Activated CD4-positive, alpha-beta memory T cell treated with anti-CD3 and anti-CD28 coated beads for 36 hours (primary cell): ENCODE results near the gene IL1F10. TPM values are rescaled to one million over a fixed set of nuclear protein-coding genes. Genes with fewer than 3 reads are reported as not detected.

Experiments used
- CTCF ChIA-PET: fragments of 350-600 bp; sonication (Branson Sonifier 250); formaldehyde crosslinking; loops from one replicate; lab custom pipeline; 2021; ENCODE audit warnings: antibody characterized with exemption, inconsistent platforms; lab: Charles Lee
- POLR2A ChIA-PET: fragments of 350-600 bp; sonication (Branson Sonifier 250); formaldehyde crosslinking; loops from one replicate; lab custom pipeline; 2021; ENCODE audit warnings: antibody characterized with exemption; lab: Charles Lee
- DNase-seq: peaks from one replicate; pipeline ENCODE4 v3.0.0-alpha.2; 2020
- H3K27ac Mint-ChIP-seq: one replicate; pipeline ENCODE4 v1.8.0; 2021; ENCODE audit warnings: mixed read lengths
- H3K27me3 Mint-ChIP-seq: one replicate; pipeline ENCODE4 v1.8.0; 2021; ENCODE audit warnings: mixed read lengths
- H3K36me3 Mint-ChIP-seq: one replicate; pipeline ENCODE4 v1.8.0; 2021; ENCODE audit warnings: mixed read lengths
- H3K4me1 Mint-ChIP-seq: one replicate; pipeline ENCODE4 v1.8.0; 2021; ENCODE audit warnings: low read depth, mixed read lengths
- H3K4me3 Mint-ChIP-seq: one replicate; pipeline ENCODE4 v1.8.0; 2021; ENCODE audit warnings: mild to moderate bottlenecking, mixed read lengths
- H3K9me3 Mint-ChIP-seq: one replicate; pipeline ENCODE4 v1.8.0; 2021; ENCODE audit warnings: mixed read lengths
- intact Hi-C: fragments of 100-400 bp; cut with micrococcal nuclease; formaldehyde crosslinking; loops from one replicate; pipeline ENCODE4 v1.15.1; 2023
- total RNA-seq, 2 experiments: library from RNA; stranded (reverse); gene quantifications; one replicate each; pipeline ENCODE4 v1.2.3, GENCODE V29; 2021

Gene IL1F10
- total RNA-seq, 2 experiments from 2014 or later = not detected

DNA sequence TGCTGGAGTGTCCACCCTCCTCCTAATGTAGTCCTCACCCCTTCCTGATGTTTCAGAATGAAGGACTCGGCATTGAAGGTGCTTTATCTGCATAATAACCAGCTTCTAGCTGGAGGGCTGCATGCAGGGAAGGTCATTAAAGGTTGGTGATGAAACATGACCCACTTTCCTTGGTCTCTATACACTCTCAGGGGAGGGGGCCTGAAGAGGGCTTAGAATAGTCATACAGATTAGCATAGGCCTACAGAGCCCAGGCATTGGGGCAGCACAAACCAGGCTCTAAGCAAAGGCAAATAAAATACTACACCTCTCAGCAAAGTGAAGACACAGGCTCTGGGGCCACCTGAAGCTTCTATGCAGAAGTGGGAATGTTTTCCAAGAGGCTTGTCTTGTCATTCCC, 7.0 kb upstream of the IL1F10 start:
- peaks cover 3% of the 10 kb centered on the region for H3K4me1 Mint-ChIP-seq
- peaks cover 5% of the 10 kb centered on the region for H3K9me3 Mint-ChIP-seq
- DNase-seq = no peak
- CTCF ChIA-PET = no interaction called here
- intact Hi-C loops = no loop called here
- no peaks in the 10 kb centered on the region for H3K27me3 Mint-ChIP-seq
- no peak overlapping the region for H3K27ac Mint-ChIP-seq
- POLR2A ChIA-PET = interaction anchor here (1.0 kb wide), 1 partner anchor 32 kb away, joined by 3 read pairs; no protein-coding TSS in a partner anchor
- H3K36me3 Mint-ChIP-seq = peaks cover 2% of the 10 kb centered on the region
- H3K4me3 Mint-ChIP-seq = no peak overlapping the region

DNA sequence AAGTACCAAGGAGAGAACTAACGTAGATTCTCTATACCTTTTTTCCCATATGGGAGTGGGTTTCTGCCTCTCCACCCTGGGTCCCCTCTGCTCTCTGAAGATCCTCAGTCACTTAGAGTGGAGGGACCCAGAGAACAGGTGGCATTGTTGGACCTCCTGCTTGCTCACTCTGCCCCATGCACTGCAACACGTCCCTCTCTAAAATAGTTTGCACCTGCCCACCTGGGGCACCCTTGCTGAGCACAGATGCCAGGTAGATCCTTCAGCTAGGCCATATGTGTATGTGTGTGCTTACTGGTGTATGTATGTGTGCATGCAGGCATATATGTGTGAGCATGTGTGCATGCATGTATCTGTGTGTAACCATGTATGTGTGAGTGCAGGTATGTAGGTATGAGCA, 6.5 kb upstream of the IL1F10 start:
- H3K9me3 Mint-ChIP-seq = peaks cover 1% of the 10 kb centered on the region
- intact Hi-C loops = no loop called here
- no peaks in the 10 kb centered on the region for H3K36me3 Mint-ChIP-seq
- ChIA-PET POLR2A (no interaction called here), CTCF (no interaction called here)
- no peak for DNase-seq
- no peaks in the 10 kb centered on the region for H3K27me3 Mint-ChIP-seq
- no peak overlapping the region for H3K27ac Mint-ChIP-seq
- peaks cover 2% of the 10 kb centered on the region for H3K4me1 Mint-ChIP-seq
- no peak overlapping the region for H3K4me3 Mint-ChIP-seq

DNA sequence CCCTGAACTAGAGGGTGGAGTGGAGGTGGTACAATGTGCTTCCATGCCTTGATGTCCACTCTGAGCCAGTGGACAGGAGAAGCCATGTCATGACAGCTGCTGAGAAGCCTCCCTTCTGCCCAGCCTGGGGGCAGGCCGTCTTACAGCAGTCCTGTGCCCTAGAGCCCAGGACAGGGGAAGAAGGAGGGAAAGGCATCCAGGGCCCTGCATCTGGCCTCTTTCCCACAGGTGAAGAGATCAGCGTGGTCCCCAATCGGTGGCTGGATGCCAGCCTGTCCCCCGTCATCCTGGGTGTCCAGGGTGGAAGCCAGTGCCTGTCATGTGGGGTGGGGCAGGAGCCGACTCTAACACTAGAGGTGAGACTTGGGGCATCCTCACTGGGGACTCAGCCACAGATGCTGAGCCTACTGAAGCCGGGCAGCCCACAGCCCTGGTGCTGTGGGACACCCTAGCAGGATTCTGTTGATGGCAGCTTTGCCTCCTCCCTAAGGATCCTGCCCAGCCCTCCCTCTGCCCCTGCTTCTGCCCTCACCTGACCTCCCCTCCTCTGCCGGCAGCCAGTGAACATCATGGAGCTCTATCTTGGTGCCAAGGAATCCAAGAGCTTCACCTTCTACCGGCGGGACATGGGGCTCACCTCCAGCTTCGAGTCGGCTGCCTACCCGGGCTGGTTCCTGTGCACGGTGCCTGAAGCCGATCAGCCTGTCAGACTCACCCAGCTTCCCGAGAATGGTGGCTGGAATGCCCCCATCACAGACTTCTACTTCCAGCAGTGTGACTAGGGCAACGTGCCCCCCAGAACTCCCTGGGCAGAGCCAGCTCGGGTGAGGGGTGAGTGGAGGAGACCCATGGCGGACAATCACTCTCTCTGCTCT, 5.6 kb upstream of the IL1F10 start:
- Mint-ChIP-seq H3K9me3 (no peaks in the 10 kb centered on the region), H3K4me1 (no peaks in the 10 kb centered on the region), H3K4me3 (no peak overlapping the region), H3K36me3 (no peaks in the 10 kb centered on the region), H3K27me3 (no peaks in the 10 kb centered on the region), H3K27ac (no peak overlapping the region)
- ChIA-PET POLR2A (no interaction called here), CTCF (interaction anchor here (0.8 kb wide), 1 partner anchor 18 kb away, joined by 3 read pairs; no protein-coding TSS in a partner anchor)
- intact Hi-C loops = no loop called here
- no peak for DNase-seq

DNA sequence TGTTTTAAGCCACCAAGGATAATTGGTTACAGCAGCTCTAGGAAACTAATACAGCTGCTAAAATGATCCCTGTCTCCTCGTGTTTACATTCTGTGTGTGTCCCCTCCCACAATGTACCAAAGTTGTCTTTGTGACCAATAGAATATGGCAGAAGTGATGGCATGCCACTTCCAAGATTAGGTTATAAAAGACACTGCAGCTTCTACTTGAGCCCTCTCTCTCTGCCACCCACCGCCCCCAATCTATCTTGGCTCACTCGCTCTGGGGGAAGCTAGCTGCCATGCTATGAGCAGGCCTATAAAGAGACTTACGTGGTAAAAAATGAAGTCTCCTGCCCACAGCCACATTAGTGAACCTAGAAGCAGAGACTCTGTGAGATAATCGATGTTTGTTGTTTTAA, 3.5 kb upstream of the IL1F10 start:
- intact Hi-C loops = no loop called here
- Mint-ChIP-seq H3K36me3 (no peaks in the 10 kb centered on the region), H3K9me3 (no peaks in the 10 kb centered on the region), H3K4me1 (no peaks in the 10 kb centered on the region), H3K4me3 (no peak overlapping the region), H3K27me3 (no peaks in the 10 kb centered on the region), H3K27ac (no peak overlapping the region)
- CTCF ChIA-PET = no interaction called here
- POLR2A ChIA-PET = no interaction called here
- DNase-seq = no peak

DNA sequence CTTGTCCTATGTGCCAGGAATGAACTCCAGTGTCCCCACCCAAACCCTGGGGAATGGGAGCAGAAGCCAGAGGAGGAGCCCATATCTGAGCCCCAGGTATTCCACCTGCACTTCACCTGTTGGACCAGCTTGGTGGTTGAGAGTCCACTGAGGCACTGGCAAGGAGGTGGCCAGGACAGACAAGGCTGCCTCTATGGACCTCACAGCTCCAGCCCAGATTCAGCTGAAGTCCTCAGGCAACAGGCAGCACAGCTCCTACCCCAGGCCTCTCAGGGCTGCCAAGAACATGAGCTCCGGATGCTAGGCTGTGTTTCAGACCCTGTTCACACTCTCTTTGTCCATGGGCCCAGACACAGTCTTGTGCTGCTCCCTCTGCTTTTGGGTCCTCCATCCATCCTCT, 2.9 kb upstream of the IL1F10 start:
- intact Hi-C loops = no loop called here
- no peaks in the 10 kb centered on the region for H3K9me3 Mint-ChIP-seq
- no peaks in the 10 kb centered on the region for H3K36me3 Mint-ChIP-seq
- H3K27ac Mint-ChIP-seq = no peak overlapping the region
- DNase-seq = no peak
- no peaks in the 10 kb centered on the region for H3K4me1 Mint-ChIP-seq
- no peak overlapping the region for H3K4me3 Mint-ChIP-seq
- ChIA-PET POLR2A (no interaction called here), CTCF (no interaction called here)
- H3K27me3 Mint-ChIP-seq = no peaks in the 10 kb centered on the region

DNA sequence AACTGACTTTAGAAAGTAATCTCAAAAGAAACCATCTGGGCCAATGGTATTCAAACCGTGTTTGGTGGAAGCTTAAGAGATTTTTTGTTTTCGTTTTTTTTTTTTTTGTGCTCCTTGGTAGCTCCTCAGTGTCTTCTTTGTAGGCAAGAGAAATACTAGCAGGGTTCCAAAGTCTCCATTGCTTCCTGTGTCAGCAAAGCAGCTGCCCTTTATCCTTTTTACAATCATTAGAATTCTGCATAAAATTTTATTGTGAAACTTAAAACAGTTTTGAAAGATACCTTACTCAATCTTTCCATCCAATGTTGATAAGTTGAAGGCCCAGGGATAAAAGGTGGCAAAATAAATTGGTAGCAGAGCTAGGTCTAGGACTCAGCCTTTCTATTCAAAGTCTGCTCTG, 479 bp downstream of the IL1F10 start:
- Mint-ChIP-seq H3K4me3 (no peak overlapping the region), H3K4me1 (no peaks in the 10 kb centered on the region), H3K27ac (no peak overlapping the region), H3K9me3 (no peaks in the 10 kb centered on the region), H3K27me3 (no peaks in the 10 kb centered on the region), H3K36me3 (no peaks in the 10 kb centered on the region)
- ChIA-PET POLR2A (no interaction called here), CTCF (interaction anchor here (1.0 kb wide), 1 partner anchor 70 kb away, joined by 3 read pairs; no protein-coding TSS in a partner anchor)
- intact Hi-C loops = no loop called here
- no peak for DNase-seq

DNA sequence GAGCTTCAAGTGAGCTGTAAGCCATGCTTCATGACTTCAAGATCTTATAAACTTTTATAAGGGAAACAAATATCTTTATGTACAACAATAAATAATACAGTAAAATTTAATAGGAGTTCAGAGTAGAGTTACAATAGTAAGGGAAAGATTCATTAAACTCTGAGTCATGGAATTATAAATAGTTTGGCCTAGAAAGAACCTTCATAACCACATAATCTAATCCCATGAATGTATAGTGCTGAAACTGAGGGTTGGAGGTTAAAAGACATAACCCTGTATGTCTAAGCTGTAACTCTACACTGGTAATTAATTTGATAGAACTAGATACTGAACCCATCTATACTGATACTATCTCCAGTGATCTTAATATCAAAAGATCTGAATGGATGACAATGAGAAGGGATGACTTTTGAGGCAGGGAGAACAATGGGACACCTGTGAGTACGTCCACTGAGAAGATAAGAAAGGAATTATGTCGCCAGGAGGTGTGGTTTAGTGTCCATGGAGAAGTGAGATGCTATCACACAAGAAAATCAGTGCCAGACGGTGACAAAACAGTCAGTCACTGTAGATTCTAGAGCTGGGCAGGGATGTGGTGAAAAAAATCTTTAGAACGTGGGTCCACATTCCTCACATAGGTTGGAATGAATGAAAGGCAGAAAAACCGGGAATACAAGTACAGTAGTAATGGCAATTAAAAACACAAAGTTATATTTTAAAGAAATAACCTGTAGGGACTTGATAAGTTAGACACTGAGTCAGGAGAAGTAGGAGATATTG, 1.1 kb downstream of the IL1F10 start:
- POLR2A ChIA-PET = no interaction called here
- Mint-ChIP-seq H3K27ac (no peak overlapping the region), H3K4me3 (no peak overlapping the region), H3K9me3 (no peaks in the 10 kb centered on the region), H3K27me3 (no peaks in the 10 kb centered on the region), H3K36me3 (no peaks in the 10 kb centered on the region), H3K4me1 (no peaks in the 10 kb centered on the region)
- CTCF ChIA-PET = interaction anchor here (1.0 to 1.9 kb wide), 2 partner anchors 11 to 69 kb away, joined by 3 to 7 read pairs; no protein-coding TSS in a partner anchor
- intact Hi-C loops = no loop called here
- DNase-seq = no peak

DNA sequence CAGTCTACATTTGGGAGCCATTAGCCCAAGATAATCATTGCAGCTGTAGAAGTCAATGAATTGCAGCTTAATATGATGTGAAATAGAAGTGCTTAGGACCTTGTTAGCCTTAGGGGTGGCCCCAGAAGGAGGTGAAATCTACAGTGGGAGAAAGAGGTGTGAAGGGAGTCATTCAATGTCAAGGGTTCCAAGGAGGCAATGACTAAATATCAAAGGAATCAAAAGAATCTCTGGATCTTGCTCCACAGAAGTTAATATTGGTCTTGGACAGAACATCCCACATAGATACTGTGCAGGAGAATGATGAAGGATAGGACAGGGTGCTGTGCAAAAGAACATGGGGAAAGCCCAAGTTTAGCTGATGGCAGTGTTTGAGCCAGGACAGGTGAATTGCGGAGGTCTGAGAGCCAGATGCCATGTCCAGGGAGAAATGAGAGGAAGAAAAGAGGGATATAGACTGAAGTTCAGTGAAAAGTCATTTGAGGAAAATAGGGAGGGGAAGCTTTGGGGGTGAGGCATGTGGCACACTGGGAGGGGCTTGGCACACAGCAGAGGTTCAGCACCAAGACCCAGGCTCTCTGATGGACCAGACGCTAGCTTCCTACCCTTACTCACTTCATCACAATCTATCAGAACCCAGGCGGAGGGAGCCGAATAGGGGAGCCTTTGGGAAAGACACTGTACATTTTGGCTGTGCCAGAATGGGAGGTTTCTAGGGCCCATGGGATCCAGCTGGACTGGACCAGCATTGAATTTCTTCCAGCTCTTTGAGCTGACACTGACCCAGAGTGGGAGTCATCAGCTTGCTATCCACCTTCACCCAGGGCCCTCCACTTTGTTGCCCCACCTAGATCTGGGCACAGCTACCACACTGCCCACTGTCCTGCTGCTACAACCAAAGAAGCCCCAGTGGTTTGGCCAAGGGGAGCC, 2.2 kb downstream of the IL1F10 start:
- intact Hi-C loops = no loop called here
- ChIA-PET CTCF (interaction anchor here (1.8 to 1.9 kb wide), 2 partner anchors 10 to 67 kb away, joined by 4 to 7 read pairs; no protein-coding TSS in a partner anchor), POLR2A (no interaction called here)
- H3K9me3 Mint-ChIP-seq = no peaks in the 10 kb centered on the region
- H3K27me3 Mint-ChIP-seq = no peaks in the 10 kb centered on the region
- peaks cover 2% of the 10 kb centered on the region for H3K4me1 Mint-ChIP-seq
- no peak overlapping the region for H3K4me3 Mint-ChIP-seq
- H3K27ac Mint-ChIP-seq = no peak overlapping the region
- no peaks in the 10 kb centered on the region for H3K36me3 Mint-ChIP-seq
- DNase-seq = no peak

DNA sequence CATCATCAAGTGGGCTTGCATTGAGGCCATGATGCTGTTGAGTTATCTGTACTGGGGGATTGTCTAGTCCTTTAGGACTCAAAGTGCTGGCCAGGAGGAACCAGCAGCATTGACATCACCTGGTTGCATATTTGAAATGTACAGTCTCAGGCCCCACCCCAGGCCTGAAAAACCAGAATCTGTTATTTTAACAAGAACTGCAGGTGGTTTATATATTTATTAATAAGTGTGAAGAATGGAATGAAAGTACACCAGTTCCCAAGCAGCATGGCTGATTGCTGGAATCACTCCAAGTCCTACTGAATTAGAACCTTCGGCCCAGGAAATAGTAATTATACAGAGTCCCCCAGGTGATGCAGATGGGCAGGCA, 2.8 kb downstream of the IL1F10 start:
- POLR2A ChIA-PET = no interaction called here
- DNase-seq = no peak
- peaks cover 4% of the 10 kb centered on the region for H3K4me1 Mint-ChIP-seq
- no peaks in the 10 kb centered on the region for H3K36me3 Mint-ChIP-seq
- no peak overlapping the region for H3K27ac Mint-ChIP-seq
- H3K4me3 Mint-ChIP-seq = no peak overlapping the region
- H3K9me3 Mint-ChIP-seq = no peaks in the 10 kb centered on the region
- CTCF ChIA-PET = interaction anchor here (1.8 to 1.9 kb wide), 2 partner anchors 10 to 67 kb away, joined by 4 to 7 read pairs; no protein-coding TSS in a partner anchor
- no peaks in the 10 kb centered on the region for H3K27me3 Mint-ChIP-seq
- intact Hi-C loops = no loop called here

DNA sequence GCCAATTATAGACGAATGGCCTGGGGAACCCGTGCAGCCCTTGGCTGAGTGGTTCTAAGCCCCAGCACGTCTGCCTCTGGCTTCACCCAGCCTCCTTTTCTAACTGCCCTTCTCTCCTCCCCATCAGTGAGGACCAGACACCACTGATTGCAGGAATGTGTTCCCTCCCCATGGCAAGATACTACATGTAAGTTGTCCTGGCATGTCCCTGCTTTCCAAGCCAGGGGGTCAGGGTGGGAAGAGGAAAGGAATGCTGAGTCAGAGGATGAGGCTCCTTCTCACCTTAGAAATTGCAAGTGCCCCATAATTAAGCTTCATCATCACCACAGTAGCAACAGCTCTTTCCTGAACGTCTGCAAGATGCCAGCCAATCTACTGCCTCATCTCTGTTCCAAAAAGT, 4.8 kb downstream of the IL1F10 start:
- Mint-ChIP-seq H3K4me1 (peaks cover 4% of the 10 kb centered on the region), H3K4me3 (no peak overlapping the region), H3K27me3 (no peaks in the 10 kb centered on the region), H3K36me3 (no peaks in the 10 kb centered on the region), H3K27ac (no peak overlapping the region), H3K9me3 (no peaks in the 10 kb centered on the region)
- intact Hi-C loops = no loop called here
- ChIA-PET POLR2A (no interaction called here), CTCF (interaction anchor here (14.3 kb wide), 1 partner anchor 65 kb away, joined by 239 read pairs; no protein-coding TSS in a partner anchor)
- no peak for DNase-seq

DNA sequence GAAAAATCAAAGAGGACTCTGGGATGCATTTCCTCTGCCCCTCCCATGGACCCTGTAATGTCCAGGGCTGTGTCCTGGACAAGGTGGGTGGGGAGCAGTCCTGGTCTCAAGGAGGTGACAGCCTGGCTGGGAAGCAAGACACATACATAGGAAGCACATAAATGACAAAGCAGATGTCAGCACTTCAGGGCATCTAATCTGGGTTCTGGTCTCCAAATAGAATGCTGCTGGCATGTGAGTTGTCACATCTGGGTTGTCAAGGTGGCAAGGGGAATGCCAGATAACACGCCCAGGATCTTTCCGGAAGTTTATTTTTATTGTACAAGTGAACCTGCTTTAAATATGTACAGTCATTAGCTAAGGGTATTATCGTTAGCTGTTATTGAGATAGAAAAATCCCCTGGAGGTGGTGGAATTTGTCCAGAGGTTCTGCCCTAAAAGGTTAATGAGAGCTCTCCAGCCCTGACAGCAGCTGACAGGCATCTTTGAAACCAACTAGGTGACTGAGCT, 5.6 kb downstream of the IL1F10 start:
- H3K9me3 Mint-ChIP-seq = no peaks in the 10 kb centered on the region
- H3K27ac Mint-ChIP-seq = no peak overlapping the region
- peaks cover 4% of the 10 kb centered on the region for H3K4me1 Mint-ChIP-seq
- ChIA-PET POLR2A (no interaction called here), CTCF (interaction anchor here (14.3 kb wide), 1 partner anchor 64 kb away, joined by 239 read pairs; no protein-coding TSS in a partner anchor)
- no peak overlapping the region for H3K4me3 Mint-ChIP-seq
- H3K36me3 Mint-ChIP-seq = no peaks in the 10 kb centered on the region
- no peaks in the 10 kb centered on the region for H3K27me3 Mint-ChIP-seq
- intact Hi-C loops = no loop called here
- no peak for DNase-seq
